SJSA1 (cell line): ENCODE results near the gene GRIK4. TPM values are rescaled to one million over a fixed set of nuclear protein-coding genes. Genes with fewer than 3 reads are reported as not detected.

Experiments
- DNase-seq, 2 experiments: peaks; one replicate each; pipeline ENCODE4 v3.0.0-alpha.2; 2015 to 2020; ENCODE audit warnings: low spot score in 2 of 2, low read depth in 1 of 2
- H3K27ac ChIP-seq: fragments of 250-450 bp; sonication (Bioruptor Pico); 2 replicates; pipeline ENCODE4 v1.5.1; 2020; ENCODE audit warnings: mild to moderate bottlenecking, moderate library complexity
- H3K27me3 ChIP-seq: fragments of 250-450 bp; sonication (Bioruptor Pico); replicated peaks from 2 replicates; pipeline ENCODE4 v1.5.1; 2020; ENCODE audit warnings: mild to moderate bottlenecking, moderate library complexity
- H3K36me3 ChIP-seq: fragments of 250-450 bp; sonication (Bioruptor Pico); 2 replicates; pipeline ENCODE4 v1.5.1; 2020; ENCODE audit warnings: mild to moderate bottlenecking
- H3K4me1 ChIP-seq: fragments of 250-450 bp; sonication (Bioruptor Pico); replicated peaks from 2 replicates; pipeline ENCODE4 v1.6.1; 2021; ENCODE audit warnings: mild to moderate bottlenecking
- H3K4me3 ChIP-seq: fragments of 250-450 bp; sonication (Bioruptor Pico); 2 replicates; pipeline ENCODE4 v1.5.1; 2020; ENCODE audit warnings: mild to moderate bottlenecking
- H3K9me3 ChIP-seq: fragments of 250-450 bp; sonication (Bioruptor Pico); replicated peaks from 2 replicates; pipeline ENCODE4 v1.5.1; 2020; ENCODE audit warnings: mild to moderate bottlenecking
- total RNA-seq: library from RNA; depleted of rRNA; stranded (reverse); fragments of >200 nt; shearing (Covaris generic); gene quantifications from 2 replicates; pipeline ENCODE4 v1.2.3, GENCODE V29; 2014

GRIK4 gene
- total RNA-seq, 1 experiment from 2014 or later = not detected

GRCh38 chr11:120794748-120795147 lies 283.2 kb downstream of the GRIK4 start:
- H3K4me3 ChIP-seq = no peak overlapping the region

GRCh38 chr11:120795185-120795584 lies 283.6 kb downstream of the GRIK4 start:
- Histone ChIP-seq H3K27me3 (no peaks in the 10 kb centered on the region), H3K36me3 (no peaks in the 10 kb centered on the region), H3K4me3 (no peak overlapping the region), H3K4me1 (no peaks in the 10 kb centered on the region), H3K27ac (no peak overlapping the region), H3K9me3 (no peaks in the 10 kb centered on the region)
- no peak for DNase-seq

More at GRCh38 chr11:120794748-120795147, 283.2 kb downstream of the GRIK4 start:
- Histone ChIP-seq H3K27ac (no peak overlapping the region), H3K4me1 (no peaks in the 10 kb centered on the region), H3K9me3 (no peaks in the 10 kb centered on the region), H3K36me3 (no peaks in the 10 kb centered on the region), H3K27me3 (no peaks in the 10 kb centered on the region)
- DNase-seq = no peak

- H3K4me3 ChIP-seq = no peak overlapping the region
- H3K4me1 ChIP-seq = no peaks in the 10 kb centered on the region
- H3K27ac ChIP-seq = no peak overlapping the region
- no peaks in the 10 kb centered on the region for H3K36me3 ChIP-seq
- H3K27me3 ChIP-seq = no peaks in the 10 kb centered on the region
- no peak for DNase-seq
- no peaks in the 10 kb centered on the region for H3K9me3 ChIP-seq
Measured at GRCh38 chr11:120797143-120797542, 285.6 kb downstream of the GRIK4 start.

GRCh38 chr11:120798854-120799253 lies 287.3 kb downstream of the GRIK4 start:
- Histone ChIP-seq H3K27ac (no peak overlapping the region), H3K4me1 (no peaks in the 10 kb centered on the region), H3K27me3 (no peaks in the 10 kb centered on the region), H3K36me3 (no peaks in the 10 kb centered on the region), H3K4me3 (no peak overlapping the region), H3K9me3 (no peaks in the 10 kb centered on the region)
- no peak for DNase-seq

GRCh38 chr11:120800206-120800605 lies 288.7 kb downstream of the GRIK4 start:
- H3K36me3 ChIP-seq = no peaks in the 10 kb centered on the region
- no peak for DNase-seq
- H3K27me3 ChIP-seq = no peaks in the 10 kb centered on the region
- H3K27ac ChIP-seq = no peak overlapping the region
- H3K4me1 ChIP-seq = no peaks in the 10 kb centered on the region
- no peak overlapping the region for H3K4me3 ChIP-seq
- no peaks in the 10 kb centered on the region for H3K9me3 ChIP-seq

- Histone ChIP-seq H3K27ac (no peak overlapping the region), H3K27me3 (no peaks in the 10 kb centered on the region), H3K36me3 (no peaks in the 10 kb centered on the region), H3K4me3 (no peak overlapping the region), H3K9me3 (no peaks in the 10 kb centered on the region), H3K4me1 (peaks cover under 1% of the 10 kb centered on the region)
- peak in 1 of 2 experiments; percentile 48 for DNase-seq
Measured at GRCh38 chr11:120801801-120802689, 290.5 kb downstream of the GRIK4 start.

GRCh38 chr11:120805960-120806555 lies 294.5 kb downstream of the GRIK4 start:
- Histone ChIP-seq H3K36me3 (no peaks in the 10 kb centered on the region), H3K4me3 (no peak overlapping the region), H3K9me3 (no peaks in the 10 kb centered on the region), H3K4me1 (peaks cover 10% of the 10 kb centered on the region), H3K27ac (no peak overlapping the region), H3K27me3 (no peaks in the 10 kb centered on the region)
- DNase-seq = no peak

- DNase-seq = peak; percentile 49 to 66
- Histone ChIP-seq H3K9me3 (no peaks in the 10 kb centered on the region), H3K36me3 (no peaks in the 10 kb centered on the region), H3K4me1 (peaks cover 10% of the 10 kb centered on the region), H3K27me3 (no peaks in the 10 kb centered on the region), H3K4me3 (no peak overlapping the region), H3K27ac (no peak overlapping the region)
Measured at GRCh38 chr11:120807414-120808150, 296.0 kb downstream of the GRIK4 start.

GRCh38 chr11:120808616-120809050 lies 297.1 kb downstream of the GRIK4 start:
- H3K27me3 ChIP-seq = no peaks in the 10 kb centered on the region
- H3K27ac ChIP-seq = no peak overlapping the region
- H3K4me1 ChIP-seq = peaks cover 10% of the 10 kb centered on the region
- H3K4me3 ChIP-seq = no peak overlapping the region
- H3K36me3 ChIP-seq = no peaks in the 10 kb centered on the region
- DNase-seq = no peak
- no peaks in the 10 kb centered on the region for H3K9me3 ChIP-seq

- H3K27me3 ChIP-seq = no peaks in the 10 kb centered on the region
- no peak for DNase-seq
- H3K4me3 ChIP-seq = no peak overlapping the region
- no peaks in the 10 kb centered on the region for H3K36me3 ChIP-seq
- H3K27ac ChIP-seq = no peak overlapping the region
- no peaks in the 10 kb centered on the region for H3K9me3 ChIP-seq
- H3K4me1 ChIP-seq = peaks cover 10% of the 10 kb centered on the region
Measured at GRCh38 chr11:120810251-120810650, 298.7 kb downstream of the GRIK4 start.

- Histone ChIP-seq H3K27ac (no peak overlapping the region), H3K4me3 (no peak overlapping the region), H3K4me1 (peaks cover 10% of the 10 kb centered on the region), H3K27me3 (no peaks in the 10 kb centered on the region), H3K36me3 (no peaks in the 10 kb centered on the region), H3K9me3 (no peaks in the 10 kb centered on the region)
- no peak for DNase-seq
Measured at GRCh38 chr11:120811199-120811598, 299.7 kb downstream of the GRIK4 start.

- H3K36me3 ChIP-seq = no peaks in the 10 kb centered on the region
- peaks cover 10% of the 10 kb centered on the region for H3K4me1 ChIP-seq
- no peaks in the 10 kb centered on the region for H3K9me3 ChIP-seq
- no peaks in the 10 kb centered on the region for H3K27me3 ChIP-seq
- H3K4me3 ChIP-seq = no peak overlapping the region
- H3K27ac ChIP-seq = no peak overlapping the region
- no peak for DNase-seq
Measured at GRCh38 chr11:120811731-120812130, 300.2 kb downstream of the GRIK4 start.

- Histone ChIP-seq H3K4me3 (no peak overlapping the region), H3K36me3 (no peaks in the 10 kb centered on the region), H3K27me3 (no peaks in the 10 kb centered on the region), H3K27ac (no peak overlapping the region), H3K4me1 (no peaks in the 10 kb centered on the region), H3K9me3 (no peaks in the 10 kb centered on the region)
- DNase-seq = no peak
Measured at GRCh38 chr11:120814531-120815318, 303.2 kb downstream of the GRIK4 start.
